Stimulated activated CD8-positive, alpha-beta memory T cell treated with anti-CD3 and anti-CD28 coated beads, Interleukin-12 subunit alpha, Interleukin-12 subunit beta, amount 100 ng/mL, for 1 hour (primary cell): ENCODE data around the gene GRIK3.

Experiments
- DNase-seq: peaks from one replicate; pipeline ENCODE4 v3.0.0-alpha.2; 2020; ENCODE audit warnings: low read depth

The GRIK3 gene

GRCh38 chr1:36874271-36875060 is 159.8 kb downstream of the GRIK3 start:
- DNase-seq, result no peak

GRCh38 chr1:36872858-36873257 is 161.5 kb downstream of the GRIK3 start:
- no peak for DNase-seq

GRCh38 chr1:36872126-36872754 is 162.1 kb downstream of the GRIK3 start:
- no peak for DNase-seq

- DNase-seq, result no peak
Observed at GRCh38 chr1:36871146-36871971, 163.0 kb downstream of the GRIK3 start.

- DNase-seq, result no peak
Observed at GRCh38 chr1:36869826-36870225, 164.5 kb downstream of the GRIK3 start.

- no peak for DNase-seq
Observed at GRCh38 chr1:36869054-36869453, 165.3 kb downstream of the GRIK3 start.

GRCh38 chr1:36867575-36867974 is 166.7 kb downstream of the GRIK3 start:
- no peak for DNase-seq

GRCh38 chr1:36866169-36866814 is 168.0 kb downstream of the GRIK3 start:
- no peak for DNase-seq

- DNase-seq, result no peak
Observed at GRCh38 chr1:36865602-36865900, 168.8 kb downstream of the GRIK3 start.

- no peak for DNase-seq
Observed at GRCh38 chr1:36864823-36865601, 169.3 kb downstream of the GRIK3 start.

- DNase-seq, result no peak
Observed at GRCh38 chr1:36864182-36864822, 170.0 kb downstream of the GRIK3 start.

GRCh38 chr1:36863500-36863899 is 170.8 kb downstream of the GRIK3 start:
- DNase-seq, result no peak

- DNase-seq, result no peak
Observed at GRCh38 chr1:36863061-36863460, 171.3 kb downstream of the GRIK3 start.

- no peak for DNase-seq
Observed at GRCh38 chr1:36861375-36861774, 172.9 kb downstream of the GRIK3 start.

GRCh38 chr1:36859926-36860325 is 174.4 kb downstream of the GRIK3 start:
- no peak for DNase-seq

- no peak for DNase-seq
Observed at GRCh38 chr1:36858981-36859380, 175.3 kb downstream of the GRIK3 start.

- no peak for DNase-seq
Observed at GRCh38 chr1:36858553-36858952, 175.8 kb downstream of the GRIK3 start.

- DNase-seq, result no peak
Observed at GRCh38 chr1:36857754-36858153, 176.6 kb downstream of the GRIK3 start.

- DNase-seq, result no peak
Observed at GRCh38 chr1:36855699-36856494, 178.4 kb downstream of the GRIK3 start.

- DNase-seq, result no peak
Observed at GRCh38 chr1:36853638-36854037, 180.7 kb downstream of the GRIK3 start.
